DMS153 (cell line): Measurements from ENCODE around the gene C17orf67.
"Not testable (repeated sequence)": the region's sequence is repeated elsewhere in the genome, so short reads cannot be mapped to it uniquely, and the experiment has no call there.

Experiments
- DNase-seq: peaks from one replicate; lab custom pipeline; 2025; lab: John Stamatoyannopoulos, UW

The C17orf67 gene

DNA sequence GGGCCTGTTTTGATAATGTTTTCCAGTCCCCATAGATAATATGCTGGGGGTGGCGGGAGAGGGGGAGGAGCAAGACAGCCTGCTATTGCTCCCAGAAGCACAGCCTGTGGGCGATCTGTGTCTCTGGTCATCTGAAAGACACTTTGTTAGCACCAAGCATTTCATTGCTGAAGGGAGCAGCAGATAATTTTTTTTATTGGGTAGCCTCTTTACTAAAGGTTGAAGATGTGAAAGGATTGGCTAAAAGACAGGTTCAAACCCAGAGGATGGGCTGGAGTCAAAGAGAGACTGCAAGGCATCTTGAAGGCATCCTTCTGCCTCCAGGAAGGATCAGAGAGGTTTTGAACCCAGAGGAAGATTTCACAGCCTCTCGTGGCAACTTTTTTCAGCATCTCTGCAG lies 60.6 kb downstream of the C17orf67 start:
- DNase-seq = no peak

- DNase-seq = no peak
Measured at GRCh38 chr17:56772442-56772841, 61.3 kb downstream of the C17orf67 start.

DNA sequence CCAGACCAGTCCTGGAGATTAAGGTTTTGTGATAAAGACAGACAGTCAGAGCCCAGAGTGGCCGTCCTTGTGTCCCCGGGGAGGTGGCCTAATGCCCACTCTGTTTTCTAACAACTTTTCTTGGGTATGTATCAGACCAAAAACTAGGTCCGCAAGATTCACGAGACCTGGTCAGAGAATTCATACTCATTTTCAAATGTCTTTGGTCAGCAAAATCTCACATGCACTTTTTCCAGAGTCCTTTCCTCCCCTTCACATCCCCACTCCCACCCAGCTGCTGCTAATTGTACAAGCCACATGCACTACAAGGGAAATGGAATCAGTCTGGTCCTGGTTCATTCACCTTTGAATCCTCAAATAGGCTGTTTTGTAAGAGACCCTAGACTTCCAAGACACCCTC lies 61.7 kb downstream of the C17orf67 start:
- DNase-seq = no peak

GRCh38 chr17:56771563-56771962 lies 62.2 kb downstream of the C17orf67 start:
- no peak for DNase-seq

- DNase-seq = no peak
Measured at GRCh38 chr17:56770427-56770826, 63.3 kb downstream of the C17orf67 start.

DNA sequence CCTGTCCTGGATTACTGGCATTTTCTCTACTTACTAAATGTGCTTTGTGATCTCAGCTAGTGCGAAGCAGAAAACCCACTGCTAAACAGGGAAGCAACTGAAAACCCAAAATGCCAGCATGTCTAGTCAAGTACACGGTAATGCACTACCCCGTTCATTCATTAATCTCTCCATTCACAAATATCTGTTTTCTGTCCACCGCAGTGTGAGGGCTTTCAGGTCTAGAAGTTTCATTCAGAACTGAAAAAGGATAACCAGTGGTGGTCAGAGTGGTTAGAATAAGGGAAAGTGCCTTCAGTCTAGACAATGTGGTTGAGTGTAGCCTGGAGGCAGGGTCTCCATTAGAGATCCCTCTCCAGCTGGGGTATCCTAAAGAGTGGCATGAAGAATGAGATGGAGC lies 68.3 kb downstream of the C17orf67 start:
- DNase-seq = no peak

GRCh38 chr17:56762988-56763387 lies 70.7 kb downstream of the C17orf67 start:
- no peak for DNase-seq

GRCh38 chr17:56762144-56762543 lies 71.6 kb downstream of the C17orf67 start:
- no peak for DNase-seq

- no peak for DNase-seq
Measured at GRCh38 chr17:56761387-56761786, 72.3 kb downstream of the C17orf67 start.

- not testable (repeated sequence) for DNase-seq
Measured at GRCh38 chr17:56757611-56758010, 76.1 kb downstream of the C17orf67 start.

DNA sequence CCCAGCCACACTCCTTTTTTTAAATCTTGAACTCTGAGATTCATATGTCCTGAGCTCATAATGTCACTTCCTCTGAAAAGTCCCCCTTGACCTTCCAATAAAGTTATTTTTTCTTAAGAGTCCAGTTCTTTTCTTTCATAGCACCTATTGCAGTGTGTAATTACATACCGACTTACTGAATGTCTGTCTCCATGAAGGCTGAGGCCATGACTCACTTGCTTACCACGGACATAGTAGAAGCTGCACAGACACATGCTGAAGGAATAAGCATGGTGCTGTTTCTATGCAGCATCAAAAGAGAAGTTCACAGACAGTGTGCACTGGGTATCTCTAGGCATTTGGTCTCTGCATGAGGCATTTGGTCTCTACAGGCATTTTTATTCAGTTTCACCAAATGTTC lies 77.2 kb downstream of the C17orf67 start:
- DNase-seq = no peak

- DNase-seq = no peak
Measured at GRCh38 chr17:56755310-56755709, 78.4 kb downstream of the C17orf67 start.

- DNase-seq = no peak
Measured at GRCh38 chr17:56754523-56755208, 79.1 kb downstream of the C17orf67 start.

GRCh38 chr17:56752263-56752836 lies 81.4 kb downstream of the C17orf67 start:
- DNase-seq = no peak

DNA sequence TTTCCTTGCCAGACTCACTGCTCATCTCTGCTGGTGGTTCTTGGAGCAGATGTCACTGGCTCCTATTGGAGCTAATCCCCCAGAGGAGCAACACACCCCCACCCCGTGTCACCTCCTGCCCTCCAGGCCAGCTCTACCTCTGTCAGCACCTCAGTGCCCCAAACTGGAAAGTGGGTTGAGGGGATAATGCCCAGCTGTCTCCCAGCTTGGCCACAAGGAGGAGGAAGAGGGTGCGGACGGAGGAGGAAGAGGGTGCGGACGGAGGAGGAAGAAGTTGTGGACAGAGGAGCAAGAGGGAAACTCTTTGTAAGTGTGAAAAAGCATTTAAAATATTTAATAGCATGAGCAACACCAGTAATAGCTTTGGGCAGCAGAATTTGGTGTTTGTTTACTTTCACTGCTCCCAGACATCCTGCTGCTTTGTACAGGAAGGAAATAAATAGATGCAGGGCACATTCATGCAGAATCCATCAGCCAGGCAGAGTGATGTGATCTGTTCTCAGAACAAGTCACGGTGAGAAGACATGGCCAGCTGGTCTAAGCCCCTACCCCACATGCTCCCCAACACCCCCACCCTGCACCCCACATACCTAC lies 82.5 kb downstream of the C17orf67 start:
- no peak for DNase-seq

DNA sequence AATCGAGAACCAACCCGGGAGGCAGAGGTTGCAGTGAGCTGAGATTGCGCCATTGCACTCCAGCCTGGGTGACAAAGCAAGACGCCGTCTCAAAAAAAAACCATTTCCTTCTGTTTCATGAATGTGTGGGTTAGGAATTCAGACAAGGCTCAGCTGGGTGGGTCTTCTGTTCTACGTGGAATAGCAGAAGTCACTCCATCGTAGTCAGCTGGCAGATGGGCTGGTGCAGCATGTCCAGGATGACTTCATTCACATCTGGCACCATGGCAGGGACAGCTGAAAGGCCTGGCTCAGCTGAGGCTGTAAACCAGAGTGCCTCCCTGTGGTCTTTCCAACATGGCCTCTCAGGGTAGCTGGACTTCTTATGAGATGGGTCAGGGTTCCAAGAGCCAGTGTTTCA lies 89.0 kb downstream of the C17orf67 start:
- no peak for DNase-seq

DNA sequence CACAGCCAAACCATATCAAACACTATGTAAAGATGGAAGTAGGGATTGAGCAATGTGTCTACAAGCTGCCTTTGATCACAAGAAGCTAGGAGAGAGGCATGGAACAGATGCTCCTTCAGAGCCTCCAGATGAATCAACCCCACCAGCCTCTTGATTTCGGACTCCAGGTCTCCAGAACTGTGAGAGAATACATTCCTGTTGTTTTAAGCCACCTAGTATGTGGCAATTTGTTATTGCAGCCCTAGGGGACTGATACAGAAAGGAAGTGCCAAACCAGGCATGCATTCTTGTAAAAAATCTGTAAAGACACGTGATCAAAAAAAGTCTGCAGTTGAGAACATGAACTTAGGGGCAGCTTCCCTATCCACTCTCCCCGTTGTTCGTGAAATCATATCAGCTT lies 91.1 kb downstream of the C17orf67 start:
- DNase-seq = no peak
